ENCODE measurements around the gene ZNF264.
"Not testable (repeated sequence)": the region's sequence is repeated elsewhere in the genome, so short reads cannot be mapped to it uniquely, and the experiment has no call there.

ZNF264 gene

GRCh38 chr19:57242821-57243220, 51.5 kb downstream of the ZNF264 start:
- Histone ChIP-seq H3K27ac (ENCODE audit: insufficient read depth, low read depth, low read length, poor library complexity, severe bottlenecking) (no peak overlapping the region), H3K27me3 (ENCODE audit: control insufficient read depth, insufficient read depth, low read length, poor library complexity, severe bottlenecking) (no peaks in the 10 kb centered on the region), H3K4me1 (ENCODE audit: control insufficient read depth, insufficient read depth, low read length) (peaks cover 8% of the 10 kb centered on the region), H3K9me3 (ENCODE audit: control insufficient read depth, low read length) (no peaks in the 10 kb centered on the region), H3K4me3 (ENCODE audit: insufficient read depth, low read depth, low read length) (no peak overlapping the region), H3K36me3 (ENCODE audit: control insufficient read depth, insufficient read depth, low read length) (no peaks in the 10 kb centered on the region)
- 87 to 93% methylated on average over 5 of the region's 5 CpGs for WGBS, 2 experiments

GRCh38 chr19:57244513-57244912, 53.2 kb downstream of the ZNF264 start:
- H3K27me3 ChIP-seq (ENCODE audit: control insufficient read depth, insufficient read depth, low read length, poor library complexity, severe bottlenecking), result no peaks in the 10 kb centered on the region

GRCh38 chr19:57245066-57245465, 53.8 kb downstream of the ZNF264 start:
- 89 to 94% methylated on average over 5 of the region's 5 CpGs for WGBS, 2 experiments
- H3K9me3 ChIP-seq (ENCODE audit: control insufficient read depth, low read length), result no peaks in the 10 kb centered on the region
- H3K27me3 ChIP-seq (ENCODE audit: control insufficient read depth, insufficient read depth, low read length, poor library complexity, severe bottlenecking), result no peaks in the 10 kb centered on the region
- peaks cover 8% of the 10 kb centered on the region for H3K4me1 ChIP-seq (ENCODE audit: control insufficient read depth, insufficient read depth, low read length)
- no peak overlapping the region for H3K27ac ChIP-seq (ENCODE audit: insufficient read depth, low read depth, low read length, poor library complexity, severe bottlenecking)
- no peaks in the 10 kb centered on the region for H3K36me3 ChIP-seq (ENCODE audit: control insufficient read depth, insufficient read depth, low read length)
- H3K4me3 ChIP-seq (ENCODE audit: insufficient read depth, low read depth, low read length), result no peak overlapping the region

More at GRCh38 chr19:57244513-57244912, 53.2 kb downstream of the ZNF264 start:
- no peaks in the 10 kb centered on the region for H3K9me3 ChIP-seq (ENCODE audit: control insufficient read depth, low read length)
- 82 to 89% methylated on average over 5 of the region's 5 CpGs for WGBS, 2 experiments
- peaks cover 8% of the 10 kb centered on the region for H3K4me1 ChIP-seq (ENCODE audit: control insufficient read depth, insufficient read depth, low read length)
- no peaks in the 10 kb centered on the region for H3K36me3 ChIP-seq (ENCODE audit: control insufficient read depth, insufficient read depth, low read length)
- H3K4me3 ChIP-seq (ENCODE audit: insufficient read depth, low read depth, low read length), result no peak overlapping the region
- no peak overlapping the region for H3K27ac ChIP-seq (ENCODE audit: insufficient read depth, low read depth, low read length, poor library complexity, severe bottlenecking)

- Histone ChIP-seq H3K36me3 (ENCODE audit: control insufficient read depth, insufficient read depth, low read length) (no peaks in the 10 kb centered on the region), H3K4me1 (ENCODE audit: control insufficient read depth, insufficient read depth, low read length) (peaks cover 8% of the 10 kb centered on the region), H3K27ac (ENCODE audit: insufficient read depth, low read depth, low read length, poor library complexity, severe bottlenecking) (no peak overlapping the region), H3K4me3 (ENCODE audit: insufficient read depth, low read depth, low read length) (no peak overlapping the region), H3K27me3 (ENCODE audit: control insufficient read depth, insufficient read depth, low read length, poor library complexity, severe bottlenecking) (no peaks in the 10 kb centered on the region), H3K9me3 (ENCODE audit: control insufficient read depth, low read length) (no peaks in the 10 kb centered on the region)
- 90 to 93% methylated on average over 6 of the region's 6 CpGs for WGBS, 2 experiments
Measured at GRCh38 chr19:57245959-57246358, 54.7 kb downstream of the ZNF264 start.

- Histone ChIP-seq H3K36me3 (ENCODE audit: control insufficient read depth, insufficient read depth, low read length) (peaks cover 5% of the 10 kb centered on the region), H3K4me1 (ENCODE audit: control insufficient read depth, insufficient read depth, low read length) (no peaks in the 10 kb centered on the region), H3K9me3 (ENCODE audit: control insufficient read depth, low read length) (no peaks in the 10 kb centered on the region), H3K27me3 (ENCODE audit: control insufficient read depth, insufficient read depth, low read length, poor library complexity, severe bottlenecking) (no peaks in the 10 kb centered on the region), H3K4me3 (ENCODE audit: insufficient read depth, low read depth, low read length) (no peak overlapping the region), H3K27ac (ENCODE audit: insufficient read depth, low read depth, low read length, poor library complexity, severe bottlenecking) (no peak overlapping the region)
- WGBS, 2 experiments, result 89 to 90% methylated on average over 6 of the region's 6 CpGs
Measured at GRCh38 chr19:57248646-57249045, 57.3 kb downstream of the ZNF264 start.

- no peaks in the 10 kb centered on the region for H3K9me3 ChIP-seq (ENCODE audit: control insufficient read depth, low read length)
- no peak overlapping the region for H3K4me3 ChIP-seq (ENCODE audit: insufficient read depth, low read depth, low read length)
- WGBS, 2 experiments, result no CpG with 5 or more reads among the region's 1 CpG
- H3K36me3 ChIP-seq (ENCODE audit: control insufficient read depth, insufficient read depth, low read length), result peaks cover 5% of the 10 kb centered on the region
- no peaks in the 10 kb centered on the region for H3K27me3 ChIP-seq (ENCODE audit: control insufficient read depth, insufficient read depth, low read length, poor library complexity, severe bottlenecking)
- H3K27ac ChIP-seq (ENCODE audit: insufficient read depth, low read depth, low read length, poor library complexity, severe bottlenecking), result no peak overlapping the region
- no peaks in the 10 kb centered on the region for H3K4me1 ChIP-seq (ENCODE audit: control insufficient read depth, insufficient read depth, low read length)
Measured at GRCh38 chr19:57249329-57249728, 58.0 kb downstream of the ZNF264 start.

- H3K36me3 ChIP-seq (ENCODE audit: control insufficient read depth, insufficient read depth, low read length); H3K4me1 ChIP-seq (ENCODE audit: control insufficient read depth, insufficient read depth, low read length); H3K9me3 ChIP-seq (ENCODE audit: control insufficient read depth, low read length); H3K4me3 ChIP-seq (ENCODE audit: insufficient read depth, low read depth, low read length); H3K27ac ChIP-seq (ENCODE audit: insufficient read depth, low read depth, low read length, poor library complexity, severe bottlenecking); H3K27me3 ChIP-seq (ENCODE audit: control insufficient read depth, insufficient read depth, low read length, poor library complexity, severe bottlenecking): not testable (repeated sequence)
- 91 to 96% methylated on average over 11 of the region's 11 CpGs for WGBS, 2 experiments
Measured at GRCh38 chr19:57253767-57254166, 62.5 kb downstream of the ZNF264 start.

- H3K36me3 ChIP-seq (ENCODE audit: control insufficient read depth, insufficient read depth, low read length), result no peaks in the 10 kb centered on the region
- H3K9me3 ChIP-seq (ENCODE audit: control insufficient read depth, low read length), result no peaks in the 10 kb centered on the region
- H3K4me1 ChIP-seq (ENCODE audit: control insufficient read depth, insufficient read depth, low read length), result no peaks in the 10 kb centered on the region
- no peak overlapping the region for H3K4me3 ChIP-seq (ENCODE audit: insufficient read depth, low read depth, low read length)
- WGBS, 2 experiments, result 93 to 98% methylated on average over 3 of the region's 3 CpGs
- no peak overlapping the region for H3K27ac ChIP-seq (ENCODE audit: insufficient read depth, low read depth, low read length, poor library complexity, severe bottlenecking)
- H3K27me3 ChIP-seq (ENCODE audit: control insufficient read depth, insufficient read depth, low read length, poor library complexity, severe bottlenecking), result no peaks in the 10 kb centered on the region
Measured at GRCh38 chr19:57262044-57262443, 70.7 kb downstream of the ZNF264 start.

- Histone ChIP-seq H3K27me3 (ENCODE audit: control insufficient read depth, insufficient read depth, low read length, poor library complexity, severe bottlenecking) (no peaks in the 10 kb centered on the region), H3K4me3 (ENCODE audit: insufficient read depth, low read depth, low read length) (no peak overlapping the region), H3K9me3 (ENCODE audit: control insufficient read depth, low read length) (no peaks in the 10 kb centered on the region), H3K4me1 (ENCODE audit: control insufficient read depth, insufficient read depth, low read length) (no peaks in the 10 kb centered on the region), H3K27ac (ENCODE audit: insufficient read depth, low read depth, low read length, poor library complexity, severe bottlenecking) (no peak overlapping the region), H3K36me3 (ENCODE audit: control insufficient read depth, insufficient read depth, low read length) (no peaks in the 10 kb centered on the region)
- WGBS, 2 experiments, result 80 to 94% methylated on average over 1 of the region's 1 CpG
Measured at GRCh38 chr19:57263244-57263741, 72.0 kb downstream of the ZNF264 start.

GRCh38 chr19:57267291-57267690, 76.0 kb downstream of the ZNF264 start:
- Histone ChIP-seq H3K4me3 (ENCODE audit: insufficient read depth, low read depth, low read length) (no peak overlapping the region), H3K27me3 (ENCODE audit: control insufficient read depth, insufficient read depth, low read length, poor library complexity, severe bottlenecking) (no peaks in the 10 kb centered on the region), H3K36me3 (ENCODE audit: control insufficient read depth, insufficient read depth, low read length) (no peaks in the 10 kb centered on the region), H3K9me3 (ENCODE audit: control insufficient read depth, low read length) (no peaks in the 10 kb centered on the region), H3K27ac (ENCODE audit: insufficient read depth, low read depth, low read length, poor library complexity, severe bottlenecking) (no peak overlapping the region), H3K4me1 (ENCODE audit: control insufficient read depth, insufficient read depth, low read length) (no peaks in the 10 kb centered on the region)
- WGBS, 2 experiments, result 82% methylated on average over 3 of the region's 3 CpGs
